Activated T-helper 17 cell treated with anti-CD3 and anti-CD28 coated beads, Interleukin-2, amount 50 U/mL, for 72 hours (primary cell): ENCODE results near the gene CXCL5. TPM values are rescaled to one million over a fixed set of nuclear protein-coding genes. Genes with fewer than 3 reads are reported as not detected.

ENCODE experiments used
- ATAC-seq: fragments of 150-1000 bp; cut with Tn5 transposase; replicated peaks from 2 replicates; pipeline ENCODE4 v1.10.0; 2021; ENCODE audit warnings: mild to moderate bottlenecking, moderate library complexity
- H3K27ac Mint-ChIP-seq: one replicate; pipeline ENCODE4 v1.8.0; 2022; ENCODE audit warnings: mixed read lengths
- H3K27me3 Mint-ChIP-seq: one replicate; pipeline ENCODE4 v1.8.0; 2022; ENCODE audit warnings: mixed read lengths
- H3K36me3 Mint-ChIP-seq: one replicate; pipeline ENCODE4 v1.8.0; 2022; ENCODE audit warnings: low read depth, mild to moderate bottlenecking, mixed read lengths
- H3K4me1 Mint-ChIP-seq: one replicate; pipeline ENCODE4 v1.8.0; 2022; ENCODE audit warnings: mixed read lengths
- H3K4me3 Mint-ChIP-seq: one replicate; pipeline ENCODE4 v1.8.0; 2022; ENCODE audit warnings: mild to moderate bottlenecking, mixed read lengths
- H3K9me3 Mint-ChIP-seq: one replicate; pipeline ENCODE4 v1.8.0; 2022; ENCODE audit warnings: mixed read lengths
- total RNA-seq, 2 donors: library from RNA; stranded (reverse); gene quantifications; one replicate each; pipeline ENCODE4 v1.2.3, GENCODE V29; 2022

CXCL5 gene
- not detected for total RNA-seq

DNA sequence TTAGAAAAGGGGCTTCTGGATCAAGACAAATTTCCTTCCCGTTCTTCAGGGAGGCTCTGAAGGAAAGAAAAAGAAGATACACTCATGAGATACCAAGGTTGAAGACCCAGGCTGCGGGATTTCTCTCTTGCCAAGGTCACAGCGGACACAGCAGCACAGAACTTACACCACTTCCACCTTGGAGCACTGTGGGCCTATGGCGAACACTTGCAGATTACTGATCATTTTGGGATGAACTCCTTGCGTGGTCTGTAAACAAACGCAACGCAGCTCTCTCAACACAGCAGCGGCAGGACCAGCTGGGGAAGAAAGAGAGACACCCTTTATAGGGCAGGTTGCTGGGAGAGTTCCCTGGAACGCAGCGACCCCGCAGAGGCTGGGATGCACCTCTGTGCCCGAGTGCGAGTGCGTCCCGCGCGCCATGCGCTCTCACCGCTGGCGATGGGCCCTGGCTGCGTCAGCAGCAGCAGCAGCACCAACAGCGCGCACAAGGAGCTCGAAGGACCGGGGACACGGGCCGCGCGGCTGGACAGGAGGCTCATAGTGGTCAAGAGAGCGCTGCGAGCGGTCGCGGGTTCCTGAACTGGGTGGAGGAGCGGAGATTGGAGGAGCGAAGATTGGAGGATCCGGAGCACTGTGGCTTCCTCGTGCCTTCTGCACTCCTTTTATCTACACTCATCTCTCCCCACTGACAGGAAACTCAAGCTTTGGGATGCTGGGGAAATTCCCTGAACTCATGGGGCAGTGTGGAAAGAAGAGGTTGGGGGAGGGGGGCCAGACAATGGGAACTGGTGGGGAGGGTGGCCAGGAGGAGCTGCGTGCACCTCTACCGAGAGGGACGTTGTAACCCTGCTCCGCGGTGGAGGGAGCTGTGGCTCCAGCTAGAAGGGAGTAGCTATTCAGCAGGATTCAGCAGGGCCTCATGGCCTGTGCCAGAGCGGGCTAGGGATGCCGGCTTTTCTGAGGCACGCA is at the start of gene CXCL5:
Gene CXCL5, minus strand, starts transcription at position 638 of the 972 bp plus-strand sequence. Its CDS starts 96 bp downstream, at position 542.
- Mint-ChIP-seq H3K9me3 (no peaks in the 10 kb centered on the region), H3K4me3 (no peak within 1 kb of the TSS), H3K27ac (no peak within 1 kb of the TSS), H3K36me3 (no peaks in the 10 kb centered on the region), H3K27me3 (peaks cover 7% of the 10 kb centered on the region), H3K4me1 (no peaks in the 10 kb centered on the region)
- no peak for ATAC-seq

DNA sequence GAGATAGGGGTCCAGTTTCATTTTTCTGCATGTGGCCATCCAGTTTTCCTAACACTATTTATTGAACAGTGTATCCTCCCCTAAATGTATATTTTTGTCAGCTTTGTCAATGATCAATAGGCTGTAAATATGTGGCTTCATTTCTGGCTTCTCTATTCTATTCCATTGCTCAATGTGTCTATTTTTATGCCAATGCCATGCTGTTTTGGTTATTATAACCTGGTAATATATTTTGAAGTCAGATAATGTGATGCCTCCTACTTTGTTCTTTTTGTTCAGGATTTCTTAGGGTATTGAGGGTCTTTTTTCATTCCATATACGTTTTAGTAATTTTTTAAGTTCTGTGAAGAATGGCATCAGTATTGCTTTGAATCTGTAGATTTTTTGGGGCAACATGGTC is 48.7 kb upstream of the CXCL5 start:
- Mint-ChIP-seq H3K27ac (no peak overlapping the region), H3K4me3 (no peak overlapping the region), H3K36me3 (no peaks in the 10 kb centered on the region), H3K4me1 (no peaks in the 10 kb centered on the region), H3K9me3 (peaks cover 16% of the 10 kb centered on the region), H3K27me3 (peaks cover 36% of the 10 kb centered on the region)
- no peak for ATAC-seq

DNA sequence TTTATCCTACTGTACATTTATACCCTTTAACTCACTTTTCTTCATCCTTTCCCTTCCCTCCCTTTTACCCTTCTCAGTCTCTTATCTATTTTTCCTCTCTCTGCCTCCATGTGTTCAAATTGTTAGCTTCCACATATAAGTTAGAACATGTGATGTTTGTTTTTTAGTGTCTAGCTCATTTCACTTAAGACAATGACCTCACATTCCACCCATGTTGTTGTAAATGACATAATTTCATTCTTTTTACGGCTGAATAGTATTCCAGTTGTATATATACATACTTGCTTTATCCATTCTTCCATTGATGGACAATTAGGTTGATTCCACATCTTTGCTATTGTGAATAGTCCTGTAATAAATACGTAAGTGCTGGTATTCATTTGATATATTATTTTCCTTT is 47.3 kb upstream of the CXCL5 start:
- peaks cover 16% of the 10 kb centered on the region for H3K9me3 Mint-ChIP-seq
- no peak overlapping the region for H3K4me3 Mint-ChIP-seq
- H3K4me1 Mint-ChIP-seq: no peaks in the 10 kb centered on the region
- H3K27ac Mint-ChIP-seq: no peak overlapping the region
- peaks cover 38% of the 10 kb centered on the region for H3K27me3 Mint-ChIP-seq
- no peaks in the 10 kb centered on the region for H3K36me3 Mint-ChIP-seq
- ATAC-seq: no peak

DNA sequence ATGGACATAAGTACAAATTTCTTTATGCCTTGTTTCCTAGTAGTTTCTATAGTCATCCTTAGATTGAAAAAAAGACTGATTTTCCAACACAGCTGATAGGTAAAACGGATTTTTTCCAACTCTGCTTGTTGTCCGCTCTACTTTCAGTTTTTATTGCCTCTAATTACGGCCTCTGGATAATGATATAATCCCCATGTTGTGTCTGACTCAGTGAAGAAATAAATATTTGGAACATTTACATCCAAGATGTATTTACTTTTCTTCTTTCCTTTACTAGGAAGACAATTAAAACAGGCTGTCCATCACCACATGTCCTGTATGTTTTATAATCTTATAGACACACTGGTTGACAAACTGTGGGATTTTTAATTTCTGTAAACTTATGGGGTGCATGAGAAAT is 46.8 kb upstream of the CXCL5 start:
- peaks cover 41% of the 10 kb centered on the region for H3K27me3 Mint-ChIP-seq
- H3K4me3 Mint-ChIP-seq: no peak overlapping the region
- H3K27ac Mint-ChIP-seq: no peak overlapping the region
- ATAC-seq: no peak
- no peaks in the 10 kb centered on the region for H3K36me3 Mint-ChIP-seq
- peaks cover 16% of the 10 kb centered on the region for H3K9me3 Mint-ChIP-seq
- H3K4me1 Mint-ChIP-seq: no peaks in the 10 kb centered on the region

DNA sequence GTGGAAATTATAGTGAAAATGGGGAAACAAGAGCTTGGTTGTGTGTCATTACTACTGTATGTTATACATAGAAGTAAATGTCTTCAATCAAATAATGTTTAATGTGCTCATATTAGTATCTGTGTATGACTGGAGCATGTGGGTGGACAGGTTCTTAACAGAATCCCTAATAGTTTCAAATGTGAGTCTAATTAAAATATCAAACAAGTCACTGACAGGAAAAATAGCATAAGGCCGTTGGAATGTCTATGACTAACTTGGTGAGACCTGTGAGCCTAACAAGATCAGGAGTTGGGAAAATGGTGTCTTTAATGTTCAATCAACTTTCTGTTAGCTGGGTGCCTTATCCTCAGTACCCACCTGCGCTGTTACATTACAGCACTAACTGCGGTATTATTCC is 46.2 kb upstream of the CXCL5 start:
- Mint-ChIP-seq H3K36me3 (no peaks in the 10 kb centered on the region), H3K4me1 (no peaks in the 10 kb centered on the region), H3K27ac (no peak overlapping the region), H3K9me3 (peaks cover 16% of the 10 kb centered on the region), H3K27me3 (peaks cover 44% of the 10 kb centered on the region), H3K4me3 (no peak overlapping the region)
- ATAC-seq: no peak

DNA sequence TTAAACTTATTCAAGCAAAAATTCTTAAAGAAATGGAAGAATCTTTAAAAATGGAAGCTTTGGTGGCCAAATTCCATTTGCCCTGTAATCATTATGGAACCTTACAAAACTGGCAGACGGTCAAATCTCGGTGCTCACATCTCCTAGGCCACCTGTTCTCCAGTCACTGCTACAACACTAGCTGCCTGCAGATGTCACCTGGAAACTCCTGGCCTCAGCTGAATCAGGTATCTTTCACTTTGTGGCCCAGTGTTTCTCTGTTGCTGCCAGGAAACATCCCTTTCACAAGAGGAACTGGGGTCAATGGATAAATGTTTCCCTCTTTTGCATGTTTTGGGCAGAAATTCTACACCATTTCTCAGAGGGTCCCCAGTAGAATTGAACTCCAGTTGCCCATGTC is 44.2 kb upstream of the CXCL5 start:
- Mint-ChIP-seq H3K9me3 (peaks cover 8% of the 10 kb centered on the region), H3K27me3 (peaks cover 49% of the 10 kb centered on the region), H3K4me3 (no peak overlapping the region), H3K4me1 (peaks cover 5% of the 10 kb centered on the region), H3K27ac (no peak overlapping the region), H3K36me3 (no peaks in the 10 kb centered on the region)
- ATAC-seq: no peak

DNA sequence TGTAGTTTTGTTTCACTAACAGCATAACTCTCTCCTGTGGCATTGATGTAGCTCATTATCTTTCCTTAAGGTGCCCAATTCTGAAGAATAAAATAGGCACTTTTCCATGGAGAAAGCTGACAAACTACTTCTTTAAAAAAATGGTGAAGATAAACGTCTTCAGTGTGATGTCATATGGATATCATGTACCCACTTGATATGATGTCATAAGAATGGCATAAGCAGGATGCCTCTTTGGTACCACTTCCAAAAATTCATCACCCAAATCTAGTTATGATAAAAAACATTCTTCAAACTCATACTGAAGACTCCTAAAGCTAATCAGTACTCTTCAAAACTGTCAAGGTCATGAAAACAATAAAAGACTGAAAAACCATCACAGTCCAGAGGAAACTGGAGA is 42.9 kb upstream of the CXCL5 start:
- no peak for ATAC-seq
- Mint-ChIP-seq H3K27me3 (peaks cover 49% of the 10 kb centered on the region), H3K9me3 (no peaks in the 10 kb centered on the region), H3K4me1 (peaks cover 5% of the 10 kb centered on the region), H3K27ac (no peak overlapping the region), H3K4me3 (no peak overlapping the region), H3K36me3 (no peaks in the 10 kb centered on the region)

DNA sequence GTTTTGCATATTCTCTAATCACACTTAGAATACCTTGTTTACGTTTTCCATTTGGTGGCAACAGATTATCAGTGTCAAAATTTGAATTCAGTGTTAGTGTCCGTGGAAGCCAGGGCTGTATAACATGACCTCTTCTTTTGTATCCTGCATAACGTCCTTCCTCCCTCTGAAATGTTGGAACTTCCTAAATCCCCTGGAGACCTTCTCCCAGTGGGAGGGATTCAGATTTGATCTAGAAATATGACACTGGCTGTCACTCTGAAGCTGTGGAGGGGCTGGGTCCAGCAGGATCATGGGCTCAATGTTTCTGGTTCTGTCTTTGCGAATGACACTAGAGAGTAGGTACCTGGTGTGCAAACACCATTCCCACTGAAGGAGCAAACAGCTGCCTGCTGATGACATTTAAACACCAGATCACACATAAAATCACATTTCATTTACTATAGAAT is 40.9 kb upstream of the CXCL5 start:
- no peaks in the 10 kb centered on the region for H3K9me3 Mint-ChIP-seq
- peaks cover 5% of the 10 kb centered on the region for H3K4me1 Mint-ChIP-seq
- peaks cover 50% of the 10 kb centered on the region for H3K27me3 Mint-ChIP-seq
- ATAC-seq: no peak
- no peak overlapping the region for H3K27ac Mint-ChIP-seq
- no peaks in the 10 kb centered on the region for H3K36me3 Mint-ChIP-seq
- peak overlapping the region; percentile 71 for H3K4me3 Mint-ChIP-seq

DNA sequence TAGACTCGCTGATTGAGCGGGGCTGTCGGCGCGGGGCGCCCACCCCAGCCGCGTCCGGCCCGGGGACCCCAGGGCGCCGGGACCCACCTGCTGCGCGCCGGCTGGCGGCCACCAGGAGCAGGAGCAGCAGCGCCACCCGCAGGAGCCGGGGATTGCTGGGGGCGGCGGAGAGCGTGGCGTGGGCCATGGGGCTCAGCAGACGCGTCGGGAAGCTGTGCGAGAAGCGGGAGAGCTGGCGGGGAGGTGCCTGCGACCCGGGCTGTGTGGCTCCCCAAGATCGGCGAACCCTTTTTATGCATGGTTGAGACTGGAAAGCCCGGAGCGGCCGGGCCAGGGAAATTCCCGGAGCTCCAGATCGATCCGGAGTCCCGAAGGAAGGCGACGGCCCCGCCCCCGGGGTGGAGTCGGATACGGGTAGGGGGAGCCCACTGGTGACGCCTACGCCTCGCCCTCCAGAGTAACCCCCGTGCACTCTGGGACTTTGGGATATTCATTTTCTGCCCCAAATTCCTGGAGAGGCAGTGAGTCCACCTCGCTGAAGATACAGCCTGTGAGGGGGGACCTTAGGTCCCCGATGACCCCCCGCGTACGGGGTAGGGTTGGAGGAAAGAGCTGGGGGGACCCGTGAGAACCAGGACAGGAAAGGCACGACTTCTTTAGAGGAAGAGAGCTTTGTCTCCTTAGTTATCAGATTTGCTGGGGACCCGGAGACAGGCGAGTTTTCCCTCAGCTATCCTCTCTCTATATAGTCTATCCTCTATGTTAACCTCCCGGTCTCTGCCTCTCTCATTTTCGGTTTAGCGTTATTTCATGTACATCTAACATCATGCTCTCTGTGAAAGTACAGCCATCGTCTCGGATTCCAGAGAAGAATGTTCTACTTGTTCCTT is 40.2 kb upstream of the CXCL5 start, which contains the start of gene CXCL3:
Gene CXCL3, minus strand, starts transcription at position 265 of the 890 bp plus-strand sequence. Its CDS starts 78 bp downstream, at position 187.
- H3K27ac Mint-ChIP-seq: no peak within 1 kb of the TSS
- H3K4me1 Mint-ChIP-seq: peaks cover 5% of the 10 kb centered on the region
- no peaks in the 10 kb centered on the region for H3K9me3 Mint-ChIP-seq
- H3K4me3 Mint-ChIP-seq: peak within 1 kb of the TSS; percentile 71
- peak; percentile 24 for ATAC-seq
- H3K36me3 Mint-ChIP-seq: no peaks in the 10 kb centered on the region
- peaks cover 49% of the 10 kb centered on the region for H3K27me3 Mint-ChIP-seq

DNA sequence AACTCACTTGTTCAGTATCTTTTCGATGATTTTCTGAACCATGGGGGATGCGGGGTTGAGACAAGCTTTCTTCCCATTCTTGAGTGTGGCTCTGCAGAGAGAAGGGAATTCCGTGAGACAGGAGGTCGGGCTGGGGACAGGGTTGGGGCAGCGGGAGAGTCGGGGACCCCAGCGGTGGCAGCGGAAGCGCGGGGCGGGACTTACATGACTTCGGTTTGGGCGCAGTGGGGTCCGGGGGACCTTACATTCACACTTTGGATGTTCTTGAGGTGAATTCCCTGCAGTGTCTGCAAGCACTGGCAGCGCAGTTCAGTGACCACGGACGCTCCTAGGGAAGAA is 39.6 kb upstream of the CXCL5 start:
- H3K27me3 Mint-ChIP-seq: peaks cover 42% of the 10 kb centered on the region
- no peaks in the 10 kb centered on the region for H3K36me3 Mint-ChIP-seq

DNA sequence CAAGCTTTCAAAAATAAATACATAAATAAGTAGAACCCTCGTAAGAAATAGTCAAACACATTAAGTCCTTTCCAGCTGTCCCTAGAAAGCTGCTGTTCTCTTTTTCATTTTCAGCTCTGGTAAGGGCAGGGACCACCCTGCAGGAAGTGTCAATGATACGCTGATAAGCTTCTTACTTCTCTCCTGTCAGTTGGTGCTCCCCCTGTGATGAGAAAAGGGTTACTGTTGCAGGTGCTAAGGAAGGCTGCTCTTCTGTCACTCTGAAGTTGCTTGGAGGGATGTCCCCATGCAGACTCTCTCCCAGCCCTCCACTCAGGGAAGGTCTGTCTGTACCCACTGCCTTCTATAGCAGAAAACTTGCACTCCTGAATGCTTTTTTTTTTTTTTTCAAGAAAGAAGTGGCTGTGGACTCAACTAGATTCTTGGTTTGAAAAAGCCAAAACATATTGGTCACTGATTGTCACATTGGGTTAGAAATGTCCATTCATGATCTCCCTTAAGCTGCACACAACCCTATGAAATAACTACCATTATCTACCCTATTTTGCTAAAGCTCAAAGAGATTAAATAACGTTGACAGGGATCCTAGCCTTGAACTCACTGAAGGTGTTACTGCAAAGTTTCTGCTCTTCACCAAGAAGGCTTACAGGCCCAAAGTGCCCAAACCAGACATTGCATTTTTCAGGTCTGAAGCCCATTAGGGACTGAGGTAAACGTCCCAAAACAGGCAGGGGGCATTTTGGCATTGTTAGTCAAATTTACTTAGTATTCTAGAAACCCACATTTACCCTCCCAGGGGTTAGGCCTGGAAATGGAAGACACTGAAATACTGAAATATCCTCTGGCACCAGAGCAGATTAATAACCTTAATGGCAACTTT is 38.8 kb upstream of the CXCL5 start:
- no peak for ATAC-seq
- Mint-ChIP-seq H3K27ac (no peak overlapping the region), H3K9me3 (no peaks in the 10 kb centered on the region), H3K4me3 (peak overlapping the region; percentile 71), H3K4me1 (peaks cover 5% of the 10 kb centered on the region), H3K36me3 (no peaks in the 10 kb centered on the region), H3K27me3 (peaks cover 45% of the 10 kb centered on the region)

More for the DNA sequence above, 39.6 kb upstream of the CXCL5 start:
- Mint-ChIP-seq H3K9me3 (no peaks in the 10 kb centered on the region), H3K4me1 (peaks cover 5% of the 10 kb centered on the region), H3K27ac (no peak overlapping the region), H3K4me3 (peak overlapping the region; percentile 71)
- no peak for ATAC-seq

DNA sequence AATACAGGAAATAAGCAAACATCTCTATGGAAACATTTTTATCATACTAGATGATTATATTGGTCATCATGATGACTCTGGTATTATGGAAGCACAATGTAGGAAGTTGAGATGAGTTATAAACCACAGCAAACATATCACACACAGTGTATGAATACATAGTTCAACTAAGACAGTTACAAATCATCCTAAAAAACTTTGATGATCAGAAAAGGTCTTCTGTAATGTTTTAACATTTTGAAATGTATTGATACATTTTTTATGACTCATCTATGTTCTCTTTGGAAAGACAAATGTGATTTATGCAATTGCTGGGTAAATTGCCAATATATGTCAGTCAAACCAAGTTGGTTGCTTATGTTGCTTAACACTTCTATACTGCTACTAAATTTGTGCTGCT is 35.3 kb upstream of the CXCL5 start:
- Mint-ChIP-seq H3K27ac (no peak overlapping the region), H3K27me3 (peaks cover 27% of the 10 kb centered on the region), H3K4me1 (peaks cover 5% of the 10 kb centered on the region), H3K36me3 (no peaks in the 10 kb centered on the region), H3K9me3 (no peaks in the 10 kb centered on the region), H3K4me3 (no peak overlapping the region)
- no peak for ATAC-seq

DNA sequence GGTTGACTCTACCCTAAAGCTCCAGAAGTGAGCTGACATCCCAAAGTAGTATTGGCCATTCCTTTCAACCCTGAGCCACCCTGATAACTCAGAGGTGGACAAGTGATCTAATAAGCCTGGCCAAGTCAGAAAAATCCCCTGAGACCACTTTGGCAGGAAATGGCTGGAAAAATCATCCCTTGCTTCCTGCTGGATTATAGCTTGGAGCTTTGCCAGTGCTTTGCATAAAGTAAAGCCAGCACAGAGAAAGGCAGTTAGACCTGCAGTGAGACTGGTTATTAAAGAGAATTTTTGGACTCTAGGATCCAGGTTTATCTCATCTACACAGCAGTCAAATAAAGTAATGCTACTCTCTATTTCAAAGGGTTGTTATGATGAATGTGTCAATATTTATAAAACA is 33.6 kb upstream of the CXCL5 start:
- Mint-ChIP-seq H3K36me3 (no peaks in the 10 kb centered on the region), H3K27ac (no peak overlapping the region), H3K4me3 (no peak overlapping the region), H3K9me3 (no peaks in the 10 kb centered on the region), H3K27me3 (peaks cover 18% of the 10 kb centered on the region), H3K4me1 (no peaks in the 10 kb centered on the region)
- no peak for ATAC-seq

DNA sequence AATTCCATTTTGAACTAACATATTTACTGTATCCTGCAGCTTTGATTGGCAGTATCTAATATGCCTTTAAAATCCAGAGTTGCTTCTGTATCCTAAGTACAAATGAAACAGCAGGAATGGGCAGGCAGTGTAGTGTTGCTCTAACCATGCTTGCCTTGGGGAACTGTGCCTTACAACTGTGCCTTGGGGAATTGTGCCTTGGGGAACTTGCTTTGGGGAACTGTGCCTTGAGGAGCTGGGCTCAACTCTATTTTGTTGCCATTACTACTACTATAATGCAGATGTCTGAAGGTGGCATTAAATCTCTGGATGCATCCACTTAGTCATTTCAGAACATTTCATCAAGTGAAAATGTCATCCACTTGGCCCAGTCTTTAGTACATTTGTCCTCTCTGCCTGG is 33.1 kb upstream of the CXCL5 start:
- Mint-ChIP-seq H3K36me3 (no peaks in the 10 kb centered on the region), H3K9me3 (no peaks in the 10 kb centered on the region), H3K27ac (no peak overlapping the region), H3K27me3 (peaks cover 18% of the 10 kb centered on the region), H3K4me3 (no peak overlapping the region), H3K4me1 (no peaks in the 10 kb centered on the region)
- ATAC-seq: no peak
